NCI-H2081 treated with DMSO at 0.1 percent for 48 hours (cell line): ENCODE results near the gene ZNF564.
"Not testable (repeated sequence)": the region's sequence is repeated elsewhere in the genome, so short reads cannot be mapped to it uniquely, and the experiment has no call there.

ENCODE experiments used
- DNase-seq: peaks from one replicate; lab custom pipeline; 2025; lab: John Stamatoyannopoulos, UW

Gene ZNF564

DNA sequence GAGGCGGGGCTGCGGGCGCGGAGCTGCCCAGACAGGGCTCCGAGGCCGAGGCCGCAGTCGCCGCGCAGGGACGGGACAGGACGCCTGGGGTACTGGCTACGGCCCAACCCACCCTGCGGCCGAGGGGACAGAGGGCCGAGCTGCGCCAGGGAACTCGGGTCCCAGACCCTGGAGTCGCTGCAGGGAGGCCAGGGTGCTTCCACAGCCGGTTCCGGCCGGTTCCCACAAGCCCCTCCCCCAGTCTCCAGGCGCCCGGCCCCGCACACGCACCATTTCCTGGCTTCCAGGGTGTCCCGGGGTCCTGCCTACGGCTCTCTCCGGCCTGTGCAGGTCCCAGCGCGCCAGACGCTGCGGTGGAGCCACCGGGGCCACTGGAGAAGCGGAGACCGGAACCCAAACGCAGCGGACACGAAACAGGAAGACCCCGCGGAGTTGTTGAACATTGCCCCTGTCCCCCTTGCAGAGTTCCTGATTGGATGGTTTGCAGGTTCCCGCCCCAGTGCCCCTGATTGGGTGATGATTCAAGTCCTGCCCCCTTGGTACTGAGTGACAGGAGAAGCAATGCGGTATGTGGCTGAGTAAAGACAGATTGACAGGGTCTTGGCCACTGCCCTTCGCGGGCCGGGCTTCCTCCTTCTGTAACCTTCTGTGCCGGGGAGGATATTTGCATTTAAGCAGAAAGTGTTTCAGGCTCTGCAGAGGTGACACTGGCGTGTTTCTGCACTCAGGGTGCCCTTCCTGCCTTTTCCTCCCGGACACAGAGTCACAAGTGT, at the start of gene ZNF564:
Gene ZNF564 (minus strand): TSS at position 423 of the 773 bp plus-strand sequence. CDS start 150 bp downstream, at position 273.
- DNase-seq = peak; percentile 94

- DNase-seq = no peak
These were observed 46.3 kb upstream of the ZNF564 start for GRCh38 chr19:12597594-12597993.

DNA sequence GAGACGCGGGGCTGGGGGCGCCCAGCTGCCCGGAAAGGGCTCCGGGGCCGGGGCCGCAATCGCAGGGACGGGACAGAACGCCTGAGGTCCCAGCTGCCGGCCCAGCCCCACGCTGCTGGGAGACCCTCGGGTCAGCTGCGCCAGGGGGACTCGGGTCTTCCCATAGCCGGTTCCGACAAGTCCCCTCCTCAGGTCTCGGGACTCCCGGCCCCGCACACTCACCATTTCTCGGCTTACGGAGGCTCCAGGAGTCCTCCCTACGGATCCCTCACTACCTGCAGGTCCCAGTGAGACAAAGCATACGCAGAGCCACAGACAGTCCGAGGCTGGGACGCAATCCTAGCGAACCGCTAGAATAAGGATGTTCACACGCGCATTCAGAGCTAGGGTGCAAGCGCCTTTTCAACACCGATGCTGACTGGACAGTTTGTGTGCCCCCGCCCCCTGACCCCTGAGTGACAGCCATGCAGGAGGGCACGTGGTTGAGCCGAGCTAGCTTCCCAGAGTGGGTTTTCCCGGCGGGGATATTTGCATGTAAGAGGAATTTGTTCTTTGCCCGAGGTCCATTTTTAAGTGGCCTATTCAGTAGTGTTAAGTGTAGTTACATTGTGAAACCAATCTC, 45.8 kb upstream of the ZNF564 start:
- DNase-seq = no peak

DNA sequence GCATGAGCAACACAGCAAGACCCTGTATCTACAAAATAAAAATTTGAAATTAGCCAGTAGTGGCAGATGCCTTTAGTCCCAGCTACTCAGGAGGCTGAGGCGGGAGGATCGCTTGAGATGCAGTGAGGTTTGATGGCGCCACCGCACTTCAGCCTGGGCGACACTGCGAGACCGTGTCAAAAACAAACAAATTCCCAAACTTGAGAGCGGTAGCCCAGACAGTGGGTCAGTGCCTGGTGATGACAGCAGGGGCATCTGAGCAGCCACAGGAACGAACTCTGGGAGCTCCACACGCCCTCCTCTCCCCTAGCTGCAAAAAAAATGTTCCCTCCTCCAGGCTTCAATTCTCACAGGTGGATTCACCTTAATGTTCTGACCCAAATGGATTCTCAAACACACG, 45.2 kb upstream of the ZNF564 start:
- DNase-seq = no peak

- DNase-seq = no peak
These were observed 29.8 kb upstream of the ZNF564 start for GRCh38 chr19:12581100-12581499.

DNA sequence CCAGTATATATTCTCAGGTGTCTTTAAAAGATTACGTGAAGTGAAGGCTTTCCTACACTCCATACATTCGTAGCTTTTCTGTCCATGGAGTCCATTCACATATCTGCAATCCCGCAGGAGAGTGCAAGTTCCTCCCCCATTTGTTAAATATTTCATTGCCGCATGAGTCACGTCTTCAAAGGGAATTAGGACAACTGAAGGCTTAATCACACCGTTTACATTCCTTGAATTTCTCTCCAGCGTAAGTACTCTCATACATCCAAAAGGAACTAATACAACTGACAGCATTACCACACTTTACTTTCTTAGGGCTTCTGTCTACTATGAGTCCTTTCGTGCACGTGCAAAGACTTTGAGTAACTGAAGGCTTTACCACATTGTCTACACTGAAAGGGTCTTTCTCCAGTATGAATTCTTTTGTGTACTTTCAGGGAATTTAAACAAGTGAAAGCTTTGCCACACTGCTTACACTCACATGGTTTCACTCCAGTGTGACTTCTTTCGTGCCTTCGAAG, 29.0 kb upstream of the ZNF564 start:
- DNase-seq = no peak

DNA sequence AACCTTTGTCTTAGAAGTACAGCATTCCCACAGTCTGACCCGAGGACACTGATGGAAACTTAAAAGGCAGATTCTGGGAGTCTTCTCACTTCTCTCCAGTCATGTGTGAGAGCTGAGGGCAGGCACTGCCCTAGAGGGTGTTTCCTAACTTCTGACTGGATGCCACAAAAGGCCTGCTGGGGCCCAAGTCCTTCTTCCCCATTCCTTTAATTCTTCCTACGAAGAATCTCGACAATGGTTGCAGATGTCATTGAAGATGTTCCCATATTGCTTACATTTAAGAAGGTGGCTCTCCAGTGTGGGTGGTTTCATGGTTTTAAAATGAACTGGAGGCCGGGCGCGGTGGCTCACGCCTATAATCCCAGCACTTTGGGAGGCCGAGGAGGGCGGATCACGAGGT, 27.4 kb upstream of the ZNF564 start:
- no peak for DNase-seq

GRCh38 chr19:12574036-12574435, 22.8 kb upstream of the ZNF564 start:
- no peak for DNase-seq

GRCh38 chr19:12567951-12568350, 16.7 kb upstream of the ZNF564 start:
- no peak for DNase-seq

DNA sequence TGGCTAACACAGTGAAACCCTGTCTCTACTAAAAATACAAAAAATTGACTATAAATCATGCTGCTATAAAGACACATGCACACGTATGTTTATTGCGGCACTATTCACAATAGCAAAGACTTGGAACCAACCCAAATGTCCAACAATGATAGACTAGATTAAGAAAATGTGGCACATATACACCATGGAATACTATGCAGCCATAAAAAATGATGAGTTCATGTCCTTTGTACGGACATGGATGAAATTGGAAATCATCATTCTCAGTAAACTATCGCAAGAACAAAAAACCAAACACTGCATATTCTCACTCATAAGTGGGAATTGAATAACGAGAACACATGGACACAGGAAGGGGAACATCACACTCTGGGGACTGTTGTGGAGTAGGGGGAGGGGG, 15.1 kb upstream of the ZNF564 start:
- DNase-seq = not testable (repeated sequence)

- DNase-seq = peak; percentile 12
These were observed 12.9 kb upstream of the ZNF564 start for GRCh38 chr19:12564016-12564664.

GRCh38 chr19:12555456-12555930, 4.2 kb upstream of the ZNF564 start:
- no peak for DNase-seq

- no peak for DNase-seq
These were observed 4.4 kb downstream of the ZNF564 start for GRCh38 chr19:12546903-12547302.

GRCh38 chr19:12546068-12546467, 5.2 kb downstream of the ZNF564 start:
- no peak for DNase-seq

DNA sequence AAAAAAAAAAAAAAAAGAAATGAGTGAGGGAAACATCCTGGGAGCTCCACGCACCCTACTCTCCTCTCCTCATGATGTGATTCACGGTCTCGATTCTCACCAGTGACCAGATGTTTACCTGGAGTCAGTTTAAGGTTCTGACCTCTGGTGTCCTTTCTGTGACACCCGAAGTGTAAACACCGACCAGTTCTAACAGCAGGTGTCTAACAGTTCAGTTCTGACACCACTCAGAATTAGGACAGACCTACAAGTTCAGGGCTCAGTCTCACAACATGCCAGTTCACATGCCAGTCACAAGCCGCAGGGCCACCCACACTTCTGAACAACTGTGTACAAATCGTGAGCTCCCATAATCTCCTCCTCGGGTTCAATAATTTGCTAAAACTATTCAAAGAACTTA, 6.0 kb downstream of the ZNF564 start:
- no peak for DNase-seq

GRCh38 chr19:12544401-12544876, 6.8 kb downstream of the ZNF564 start:
- no peak for DNase-seq

DNA sequence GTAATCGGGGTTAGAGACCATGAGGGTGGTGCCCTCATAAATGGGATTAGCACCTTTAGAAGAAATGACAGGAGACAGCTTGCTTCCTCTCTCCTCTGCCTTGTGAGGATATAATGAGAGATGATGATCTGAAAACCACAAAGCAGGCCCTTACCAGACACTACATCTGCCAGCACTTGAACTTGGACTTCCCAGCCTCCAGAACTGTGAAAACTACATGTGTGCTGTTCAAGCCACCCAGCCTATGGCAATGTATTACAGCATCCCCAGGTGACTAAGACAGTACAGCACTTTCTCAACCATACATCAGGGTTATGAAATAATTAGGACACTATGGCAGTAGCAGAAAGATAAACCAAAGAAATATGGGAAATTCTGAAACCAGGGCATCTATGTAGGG, 7.4 kb downstream of the ZNF564 start:
- DNase-seq = no peak

GRCh38 chr19:12527034-12527836, 24.0 kb downstream of the ZNF564 start:
- no peak for DNase-seq

- no peak for DNase-seq
These were observed 24.7 kb downstream of the ZNF564 start for GRCh38 chr19:12526542-12526941.

- DNase-seq = no peak
These were observed 29.3 kb downstream of the ZNF564 start for GRCh38 chr19:12521996-12522395.

- DNase-seq = no peak
These were observed 37.7 kb downstream of the ZNF564 start for GRCh38 chr19:12513531-12514061.

GRCh38 chr19:12497032-12497431, 54.2 kb downstream of the ZNF564 start:
- DNase-seq = no peak
